Adrenal gland (tissue), 12 donors: Measurements from ENCODE around the gene DCC. TPM values are rescaled to one million over a fixed set of nuclear protein-coding genes. Genes with fewer than 3 reads are reported as not detected.

Experiments
- DNase-seq, 7 donors: peaks; one replicate each; pipeline ENCODE4 v3.0.0-alpha.2; 2019 to 2020
- H3K27ac ChIP-seq, 5 donors: fragments of 200-600 bp; sonication (generic) in 4 of 5; 1 replicate in 3 of 5; 2 replicates in 2 of 5; pipeline versions ENCODE4 v1.5.1 to v1.8.0; 2016 to 2020; ENCODE audit warnings: mild to moderate bottlenecking in 1 of 5
- H3K27me3 ChIP-seq: fragments of 200-600 bp; 2 replicates; pipeline ENCODE4 v1.8.0; 2021
- H3K36me3 ChIP-seq, 2 donors: fragments of 200-600 bp; replicated peaks in 1 of 2; 1 replicate in 1 of 2; 2 replicates in 1 of 2; pipeline versions ENCODE4 v1.5.1 to v1.8.0; 2018 to 2022
- H3K4me1 ChIP-seq, 2 donors: fragments of 200-600 bp; replicated peaks in 1 of 2; 1 replicate in 1 of 2; 2 replicates in 1 of 2; pipeline versions ENCODE4 v1.5.1 to v1.8.0; 2018 to 2021
- H3K4me3 ChIP-seq, 4 donors: fragments of 200-600 bp; sonication (generic) in 3 of 4; one replicate each; pipeline ENCODE4 v1.5.1; 2016 to 2018
- H3K9me3 ChIP-seq, 3 donors: fragments of 200-600 bp; sonication (generic) in 1 of 3; replicated peaks in 1 of 3; 1 replicate in 2 of 3; 2 replicates in 1 of 3; pipeline versions ENCODE4 v1.5.1 to v1.8.0; 2016 to 2021
- CTCF ChIP-seq, 6 experiments: fragments of 450-650 bp in 4 of 6; fragments of 200-600 bp in 2 of 6; sonication (generic) in 1 of 6; IDR thresholded peaks; 1 replicate in 5 of 6; 2 replicates in 1 of 6; pipeline versions ENCODE4 v1.5.1 to v1.8.0; 2016 to 2021; ENCODE audit warnings: antibody characterized with exemption in 6 of 6, mild to moderate bottlenecking in 2 of 6, moderate library complexity in 1 of 6
- POLR2A ChIP-seq, 2 donors: fragments of 450-650 bp; IDR thresholded peaks; one replicate each; pipeline ENCODE4 v1.6.1; 2017; ENCODE audit warnings: antibody characterized with exemption in 2 of 2, mild to moderate bottlenecking in 2 of 2, moderate library complexity in 1 of 2
- WGBS, 4 donors: extraction: QIAGEN DNeasy Blood & Tissue Kit in 2 of 4; methylation state at CpG; one replicate each; pipeline versions ENCODE4 v1.1.5 to v1.1.7; 2013 to 2017; 5-methylcytosine and 5-hydroxymethylcytosine counted together
- intact Hi-C, 2 donors: fragments of 100-400 bp; cut with DNase I; formaldehyde crosslinking; loops; one replicate each; pipeline versions ENCODE4 v1.14.1 to v1.15.0; 2022 to 2023
- polyA plus RNA-seq, 3 donors: library from polyadenylated mRNA; stranded (reverse); fragments of 200-250 nt in 2 of 3; fragments of 350-450 nt in 1 of 3; fragmentation: Illumina TruSeq in 1 of 3; extraction: RNeasy Lipid Tissue Mini Kit (QIAGEN cat#74804) in 1 of 3; gene quantifications; one replicate each; pipeline ENCODE4 v1.2.3, GENCODE V29; 2013 to 2014
- total RNA-seq, 9 donors: library from RNA; depleted of rRNA in 4 of 9; stranded (reverse); fragments of >200 nt in 4 of 9; fragments of 120-200 nt in 1 of 9; fragmentation: NEBNext Ultra II Directional in 1 of 9; extraction: Animal tissue kit (Norgen Biotek cat#: 25700) in 1 of 9; gene quantifications; one replicate each; pipeline versions ENCODE4 v1.1.0 to v1.2.4, GENCODE V29; 2013 to 2023
- donor health status: healthy with polysubstance abuse.
- donor health status: Bipolar disorder and iron deficiency.
- donor health status: DM: yes; HTN: yes; CAD: no.
- donor health status: DM: no; HTN: no; CAD: no.
- donor health status: DM: no; HTN: no; CAD: no.
- donor health status: DM: yes; HTN: yes; CAD: no.

The DCC gene
- total and polyA plus RNA-seq, 12 donors, result 0.33 to 3.5 (median 1.1) TPM; not detected in 1

GRCh38 chr18:52907543-52908308 is 567.7 kb downstream of the DCC start:
- DNase-seq, result no peak
- 85 to 91% (median 85%) methylated on average over 9 of the region's 9 CpGs for WGBS, 4 donors
- H3K36me3 ChIP-seq, result no peaks in the 10 kb centered on the region
- H3K9me3 ChIP-seq, result no peaks in the 10 kb centered on the region
- TF ChIP-seq CTCF (IDR thresholded peaks at IDR 0.05) (no peak), POLR2A (IDR thresholded peaks at IDR 0.05) (no peak)
- no peak overlapping the region for H3K27ac ChIP-seq
- intact Hi-C loops, result loop anchor here in 1 of 2 donors (10.0 kb wide), 1 partner anchor 1243 kb away; no protein-coding TSS in a partner anchor
- H3K4me3 ChIP-seq, result no peak overlapping the region
- H3K27me3 ChIP-seq, result no peaks in the 10 kb centered on the region
- no peaks in the 10 kb centered on the region for H3K4me1 ChIP-seq

- Histone ChIP-seq H3K4me1 (no peaks in the 10 kb centered on the region), H3K4me3 (no peak overlapping the region), H3K27ac (no peak overlapping the region), H3K9me3 (no peaks in the 10 kb centered on the region), H3K36me3 (no peaks in the 10 kb centered on the region), H3K27me3 (no peaks in the 10 kb centered on the region)
- DNase-seq, result no peak
- 57 to 63% (median 61%) methylated on average over 3 of the region's 3 CpGs for WGBS, 4 donors
- intact Hi-C loops, result no loop called here
- no peak for TF ChIP-seq POLR2A (IDR thresholded peaks at IDR 0.05)
- no peak for TF ChIP-seq CTCF (IDR thresholded peaks at IDR 0.05)
These were observed 574.2 kb downstream of the DCC start for GRCh38 chr18:52914148-52914547.

- intact Hi-C loops, result no loop called here
- no peak for DNase-seq
- Histone ChIP-seq H3K4me3 (no peak overlapping the region), H3K36me3 (no peaks in the 10 kb centered on the region), H3K9me3 (no peaks in the 10 kb centered on the region), H3K27ac (no peak overlapping the region), H3K4me1 (no peaks in the 10 kb centered on the region), H3K27me3 (no peaks in the 10 kb centered on the region)
- no peak for TF ChIP-seq CTCF (IDR thresholded peaks at IDR 0.05)
- TF ChIP-seq POLR2A (IDR thresholded peaks at IDR 0.05), result no peak
- WGBS, 4 donors, result 69 to 85% (median 74%) methylated on average over 1 of the region's 1 CpG
These were observed 580.7 kb downstream of the DCC start for GRCh38 chr18:52920665-52921064.

- no peaks in the 10 kb centered on the region for H3K4me1 ChIP-seq
- intact Hi-C loops, result no loop called here
These were observed 593.4 kb downstream of the DCC start for GRCh38 chr18:52933356-52933755.

More at GRCh38 chr18:52933356-52933755, 593.4 kb downstream of the DCC start:
- 70 to 87% (median 81%) methylated on average over 2 of the region's 2 CpGs for WGBS, 4 donors
- no peak overlapping the region for H3K27ac ChIP-seq
- H3K4me3 ChIP-seq, result no peak overlapping the region
- no peaks in the 10 kb centered on the region for H3K36me3 ChIP-seq
- TF ChIP-seq CTCF (IDR thresholded peaks at IDR 0.05) (no peak), POLR2A (IDR thresholded peaks at IDR 0.05) (no peak)
- no peaks in the 10 kb centered on the region for H3K27me3 ChIP-seq
- no peaks in the 10 kb centered on the region for H3K9me3 ChIP-seq
- no peak for DNase-seq
